Measurements from ENCODE around the gene FPR1. TPM values are rescaled to one million over a fixed set of nuclear protein-coding genes. Genes with fewer than 3 reads are reported as not detected.

The FPR1 gene
- total RNA-seq, 1 donor from 2014 or later, result not detected

DNA sequence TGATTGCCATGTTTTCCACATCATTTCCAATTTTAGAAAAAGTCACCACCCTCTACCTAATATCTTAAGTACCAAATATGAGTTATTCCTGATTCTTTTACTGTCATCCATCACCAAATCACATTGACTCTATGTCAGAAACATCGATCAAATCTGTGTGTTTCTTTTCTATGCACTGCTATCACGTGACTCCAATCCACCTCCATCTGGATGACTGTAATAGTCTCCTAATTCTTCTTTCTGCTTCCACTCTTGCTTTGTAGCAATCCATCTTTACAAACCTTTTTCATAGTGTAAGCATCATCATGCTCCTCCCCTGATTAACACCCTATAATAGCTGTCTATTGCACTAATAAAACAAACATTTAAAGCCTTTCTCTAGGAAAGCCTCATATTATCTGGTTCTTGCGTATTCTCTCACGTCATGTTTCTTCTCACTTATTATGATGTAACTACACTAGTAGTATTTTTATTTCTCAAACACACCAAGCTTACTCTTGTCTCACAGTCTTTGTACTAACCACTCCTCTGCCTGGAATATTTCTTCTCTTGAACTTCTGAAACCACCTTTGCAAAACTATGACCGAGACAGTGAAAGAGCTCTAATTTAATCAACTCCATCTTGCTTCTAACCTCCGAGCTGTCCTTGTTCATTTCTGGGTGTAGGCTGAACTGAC is 32.6 kb upstream of the FPR1 start:
- Mint-ChIP-seq H3K9me3 (ENCODE audit: unreplicated experiment) (peaks cover 7% of the 10 kb centered on the region), H3K27me3 (ENCODE audit: unreplicated experiment) (peaks cover 7% of the 10 kb centered on the region), H3K4me3 (ENCODE audit: unreplicated experiment) (no peak overlapping the region), H3K36me3 (ENCODE audit: unreplicated experiment) (no peaks in the 10 kb centered on the region), H3K4me1 (ENCODE audit: unreplicated experiment) (no peaks in the 10 kb centered on the region), H3K27ac (ENCODE audit: unreplicated experiment) (no peak overlapping the region)
- no peak for DNase-seq (ENCODE audit: extremely low spot score, unreplicated experiment)
- TF ChIP-seq, protein P1, sequence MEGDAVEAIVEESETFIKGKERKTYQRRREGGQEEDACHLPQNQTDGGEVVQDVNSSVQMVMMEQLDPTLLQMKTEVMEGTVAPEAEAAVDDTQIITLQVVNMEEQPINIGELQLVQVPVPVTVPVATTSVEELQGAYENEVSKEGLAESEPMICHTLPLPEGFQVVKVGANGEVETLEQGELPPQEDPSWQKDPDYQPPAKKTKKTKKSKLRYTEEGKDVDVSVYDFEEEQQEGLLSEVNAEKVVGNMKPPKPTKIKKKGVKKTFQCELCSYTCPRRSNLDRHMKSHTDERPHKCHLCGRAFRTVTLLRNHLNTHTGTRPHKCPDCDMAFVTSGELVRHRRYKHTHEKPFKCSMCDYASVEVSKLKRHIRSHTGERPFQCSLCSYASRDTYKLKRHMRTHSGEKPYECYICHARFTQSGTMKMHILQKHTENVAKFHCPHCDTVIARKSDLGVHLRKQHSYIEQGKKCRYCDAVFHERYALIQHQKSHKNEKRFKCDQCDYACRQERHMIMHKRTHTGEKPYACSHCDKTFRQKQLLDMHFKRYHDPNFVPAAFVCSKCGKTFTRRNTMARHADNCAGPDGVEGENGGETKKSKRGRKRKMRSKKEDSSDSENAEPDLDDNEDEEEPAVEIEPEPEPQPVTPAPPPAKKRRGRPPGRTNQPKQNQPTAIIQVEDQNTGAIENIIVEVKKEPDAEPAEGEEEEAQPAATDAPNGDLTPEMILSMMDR (IDR thresholded peaks at IDR 0.05), result no peak

DNA sequence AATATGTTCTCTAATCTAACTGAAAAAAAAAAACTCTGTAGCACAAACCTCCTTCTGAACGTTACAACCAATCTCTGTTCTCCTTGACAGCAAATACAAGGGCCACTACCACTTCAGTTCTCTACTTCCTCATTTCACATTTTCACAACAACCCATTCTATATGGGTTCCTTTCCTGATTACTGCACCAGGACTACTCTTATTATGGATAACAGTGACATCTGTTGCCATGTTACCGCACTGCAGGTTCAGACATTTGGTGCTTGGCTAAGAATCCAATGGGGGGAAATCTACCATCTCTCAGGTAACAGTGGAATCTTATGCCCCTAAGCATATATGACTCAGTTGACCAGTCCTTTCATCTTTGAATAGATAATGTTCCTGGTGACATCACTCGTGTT is 31.7 kb upstream of the FPR1 start:
- H3K27ac Mint-ChIP-seq (ENCODE audit: unreplicated experiment), result no peak overlapping the region
- no peak for DNase-seq (ENCODE audit: extremely low spot score, unreplicated experiment)
- H3K4me1 Mint-ChIP-seq (ENCODE audit: unreplicated experiment), result no peaks in the 10 kb centered on the region
- no peak overlapping the region for H3K4me3 Mint-ChIP-seq (ENCODE audit: unreplicated experiment)
- H3K9me3 Mint-ChIP-seq (ENCODE audit: unreplicated experiment), result peaks cover 4% of the 10 kb centered on the region
- TF ChIP-seq, protein P1 (IDR thresholded peaks at IDR 0.05), result no peak
- no peaks in the 10 kb centered on the region for H3K36me3 Mint-ChIP-seq (ENCODE audit: unreplicated experiment)
- peaks cover 8% of the 10 kb centered on the region for H3K27me3 Mint-ChIP-seq (ENCODE audit: unreplicated experiment)

DNA sequence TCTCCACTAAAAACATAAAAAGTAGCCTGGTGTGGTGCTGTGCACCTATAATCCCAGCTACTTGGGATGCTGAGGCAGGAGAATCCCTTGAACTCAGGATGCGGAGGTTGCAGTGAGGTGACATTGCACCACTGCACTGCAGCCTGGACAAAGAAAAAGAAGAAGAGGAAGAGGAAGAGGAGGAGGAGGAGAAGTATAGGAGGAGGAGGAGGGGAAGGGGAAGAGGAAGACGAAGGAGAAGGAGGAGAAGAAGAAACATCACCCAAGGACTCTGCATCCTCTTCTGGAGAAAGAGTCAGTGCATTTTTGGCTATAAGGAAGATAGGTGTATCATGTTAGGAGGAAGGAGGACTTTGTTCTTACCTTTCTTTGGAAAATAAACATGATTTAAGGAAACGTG is 30.3 kb upstream of the FPR1 start:
- Mint-ChIP-seq H3K27ac (ENCODE audit: unreplicated experiment) (no peak overlapping the region), H3K9me3 (ENCODE audit: unreplicated experiment) (no peaks in the 10 kb centered on the region), H3K36me3 (ENCODE audit: unreplicated experiment) (no peaks in the 10 kb centered on the region), H3K4me1 (ENCODE audit: unreplicated experiment) (peaks cover 2% of the 10 kb centered on the region), H3K27me3 (ENCODE audit: unreplicated experiment) (peaks cover 8% of the 10 kb centered on the region), H3K4me3 (ENCODE audit: unreplicated experiment) (no peak overlapping the region)
- TF ChIP-seq, protein P1 (IDR thresholded peaks at IDR 0.05), result no peak
- DNase-seq (ENCODE audit: extremely low spot score, unreplicated experiment), result no peak

DNA sequence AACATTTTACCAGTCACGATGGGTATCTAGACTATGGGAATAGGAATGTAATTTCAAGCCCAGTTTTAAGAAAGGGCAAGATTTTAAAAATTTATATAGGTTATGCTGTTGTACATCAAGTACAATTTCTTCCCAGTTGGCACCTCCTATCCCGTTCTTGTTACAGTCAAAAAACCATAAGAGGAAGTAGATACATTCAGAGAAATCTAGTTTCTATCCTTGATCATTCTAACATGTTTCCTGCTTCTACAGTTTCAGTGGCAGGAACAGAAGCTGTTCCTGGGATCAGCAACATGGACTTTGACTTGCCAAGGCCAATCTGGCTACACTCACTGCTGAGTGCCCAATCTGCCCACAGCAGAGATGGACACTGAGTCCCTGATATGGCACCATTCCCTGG is 28.6 kb upstream of the FPR1 start:
- H3K9me3 Mint-ChIP-seq (ENCODE audit: unreplicated experiment), result no peaks in the 10 kb centered on the region
- peaks cover 17% of the 10 kb centered on the region for H3K27me3 Mint-ChIP-seq (ENCODE audit: unreplicated experiment)
- no peak for DNase-seq (ENCODE audit: extremely low spot score, unreplicated experiment)

DNA sequence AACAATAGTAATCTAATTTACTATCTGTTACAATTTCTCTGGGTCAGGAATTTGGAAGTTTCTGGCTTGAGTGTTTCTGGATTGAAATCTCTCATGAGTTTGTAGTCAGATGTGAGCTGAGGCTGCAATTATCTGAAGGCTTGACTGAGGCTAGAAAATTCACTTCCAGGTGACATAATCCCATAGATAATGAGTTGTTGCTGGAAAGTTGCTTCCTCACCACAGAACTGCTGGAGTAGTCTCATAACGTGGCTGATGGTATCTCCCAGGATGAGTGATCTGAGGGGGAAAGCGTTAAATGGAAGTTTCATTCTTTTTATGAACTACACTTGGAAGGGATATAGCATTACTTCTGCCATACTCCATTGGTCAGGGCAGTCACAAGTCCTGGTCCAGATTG is 28.0 kb upstream of the FPR1 start:
- no peaks in the 10 kb centered on the region for H3K36me3 Mint-ChIP-seq (ENCODE audit: unreplicated experiment)
- H3K27ac Mint-ChIP-seq (ENCODE audit: unreplicated experiment), result no peak overlapping the region
- no peak overlapping the region for H3K4me3 Mint-ChIP-seq (ENCODE audit: unreplicated experiment)
- TF ChIP-seq, protein P1 (IDR thresholded peaks at IDR 0.05), result no peak
- H3K9me3 Mint-ChIP-seq (ENCODE audit: unreplicated experiment), result no peaks in the 10 kb centered on the region
- DNase-seq (ENCODE audit: extremely low spot score, unreplicated experiment), result no peak
- peaks cover 19% of the 10 kb centered on the region for H3K27me3 Mint-ChIP-seq (ENCODE audit: unreplicated experiment)
- H3K4me1 Mint-ChIP-seq (ENCODE audit: unreplicated experiment), result peaks cover 2% of the 10 kb centered on the region

More for the DNA sequence above, 28.6 kb upstream of the FPR1 start:
- H3K4me1 Mint-ChIP-seq (ENCODE audit: unreplicated experiment), result peaks cover 2% of the 10 kb centered on the region
- TF ChIP-seq, protein P1 (IDR thresholded peaks at IDR 0.05), result no peak
- no peak overlapping the region for H3K4me3 Mint-ChIP-seq (ENCODE audit: unreplicated experiment)
- H3K36me3 Mint-ChIP-seq (ENCODE audit: unreplicated experiment), result no peaks in the 10 kb centered on the region
- no peak overlapping the region for H3K27ac Mint-ChIP-seq (ENCODE audit: unreplicated experiment)

Measured in osteocyte (in vitro differentiated cells).